ENCODE measurements around the gene NCAM1.

GRCh38 chr11:113296447-113297205 is 335.4 kb downstream of the NCAM1 start:
- TF ChIP-seq CTCF (IDR thresholded peaks at IDR 0.05) (no peak), POLR2A (IDR thresholded peaks at IDR 0.05) (no peak)
